Fibroblast of gingiva (primary cell): Measurements from ENCODE around the gene IL10RA.
"Not testable (repeated sequence)": the region's sequence is repeated elsewhere in the genome, so short reads cannot be mapped to it uniquely, and the experiment has no call there.

Experiments
- DNase-seq: peaks from one replicate; pipeline ENCODE4 v3.0.0-alpha.2; 2011; ENCODE audit warnings: low read depth

Gene IL10RA

GRCh38 chr11:117962826-117963225, 23.4 kb upstream of the IL10RA start:
- DNase-seq, result no peak

- no peak for DNase-seq
Observed at GRCh38 chr11:117966908-117967307, 19.3 kb upstream of the IL10RA start.

DNA sequence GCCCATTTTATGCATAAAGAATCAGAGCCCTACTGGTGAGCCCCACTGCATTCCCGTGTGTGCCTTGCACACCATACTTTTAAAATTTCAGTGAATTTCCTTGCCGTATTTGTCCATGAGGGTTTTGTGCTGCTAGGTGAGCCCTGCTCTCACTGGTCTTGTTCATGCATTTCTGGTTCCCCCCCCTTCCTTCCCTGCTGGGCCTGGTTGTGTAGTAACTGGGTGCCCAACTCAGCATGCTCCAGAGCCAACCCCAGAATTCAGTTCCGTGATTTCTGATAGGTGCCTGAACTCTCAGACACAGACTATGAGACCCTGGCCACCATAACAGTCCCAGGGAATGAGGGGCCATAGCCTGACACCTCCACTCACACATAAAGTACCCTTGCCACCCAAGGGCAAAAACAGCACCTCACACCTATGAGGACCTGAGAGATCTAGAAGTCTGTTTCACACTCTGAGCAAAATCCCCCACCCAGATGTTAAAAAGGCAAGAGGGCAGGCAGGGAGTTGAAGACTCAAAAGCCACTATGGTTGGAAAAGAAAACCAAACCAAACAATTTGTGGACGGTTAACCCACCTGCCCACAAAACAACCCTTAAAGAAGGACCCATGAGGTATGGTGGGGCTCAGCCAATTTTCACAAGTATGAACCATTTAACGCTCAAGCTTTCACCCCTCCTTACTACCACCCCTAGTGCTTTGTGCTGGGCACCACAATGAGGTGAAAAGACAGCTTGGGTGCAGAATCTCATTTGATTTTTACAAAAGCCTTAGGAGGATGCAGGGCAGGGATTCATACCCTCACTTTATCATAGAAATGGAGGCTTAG, 16.8 kb upstream of the IL10RA start:
- DNase-seq, result no peak

- DNase-seq, result no peak
Observed at GRCh38 chr11:117970400-117971024, 15.7 kb upstream of the IL10RA start.

GRCh38 chr11:117972044-117972443, 14.2 kb upstream of the IL10RA start:
- DNase-seq, result no peak

DNA sequence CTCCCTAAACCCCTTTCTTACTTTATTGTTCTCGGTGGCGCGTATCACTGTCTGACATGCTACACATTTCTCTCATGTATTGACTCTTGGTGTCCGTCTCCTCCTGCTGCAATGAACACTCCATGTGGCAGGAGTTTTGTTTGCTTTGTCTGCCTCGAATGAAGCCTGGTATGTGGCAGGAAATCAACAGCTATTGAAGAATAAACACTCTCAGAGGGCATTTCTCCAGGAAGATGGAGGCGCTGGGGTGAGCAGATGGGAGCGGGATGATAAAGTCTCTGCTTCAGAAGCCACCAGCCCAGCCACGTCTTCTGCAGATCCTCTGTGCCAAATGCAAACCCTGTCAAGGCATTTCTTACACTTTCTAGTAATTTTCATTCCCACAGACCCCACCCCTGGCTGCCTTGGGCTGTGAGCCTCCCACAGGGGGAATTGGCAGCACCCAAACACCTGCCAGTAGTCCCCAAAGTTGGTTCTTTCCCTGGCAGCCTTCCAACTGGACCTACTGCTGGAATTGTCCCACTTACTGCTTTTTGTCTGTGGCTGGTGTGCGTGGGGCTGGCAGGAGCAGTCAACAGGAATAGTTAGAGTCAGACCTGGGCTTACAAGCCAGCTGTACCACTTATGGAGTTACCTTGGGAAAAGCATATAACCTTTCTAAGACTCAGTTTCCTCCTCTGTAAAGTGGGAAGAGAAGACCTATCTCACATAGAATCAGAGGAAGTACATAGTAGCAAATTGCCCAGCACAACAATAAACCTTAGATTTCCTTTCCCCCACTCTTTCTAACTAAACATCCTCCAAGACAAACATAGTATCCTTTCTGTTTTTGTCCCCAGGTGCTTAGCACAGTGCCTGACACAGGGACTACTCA, 13.3 kb upstream of the IL10RA start:
- no peak for DNase-seq

DNA sequence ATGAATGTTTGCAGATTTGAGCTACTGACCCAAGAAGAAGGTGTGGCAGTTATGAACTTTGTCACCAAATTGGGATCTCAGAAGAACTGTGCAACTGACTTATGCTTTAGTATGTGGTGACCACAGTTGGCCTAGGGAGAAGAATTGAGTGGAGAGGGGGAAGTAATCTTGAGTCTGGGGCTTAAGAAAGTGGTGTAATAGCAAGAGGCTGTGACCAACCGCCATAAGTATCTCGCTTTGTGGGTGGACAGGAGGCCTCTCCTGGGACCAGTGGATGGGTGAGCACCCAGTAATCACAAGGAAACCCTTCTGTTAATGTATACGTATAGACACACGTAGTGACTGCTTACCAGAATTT, 12.7 kb upstream of the IL10RA start:
- DNase-seq, result no peak

DNA sequence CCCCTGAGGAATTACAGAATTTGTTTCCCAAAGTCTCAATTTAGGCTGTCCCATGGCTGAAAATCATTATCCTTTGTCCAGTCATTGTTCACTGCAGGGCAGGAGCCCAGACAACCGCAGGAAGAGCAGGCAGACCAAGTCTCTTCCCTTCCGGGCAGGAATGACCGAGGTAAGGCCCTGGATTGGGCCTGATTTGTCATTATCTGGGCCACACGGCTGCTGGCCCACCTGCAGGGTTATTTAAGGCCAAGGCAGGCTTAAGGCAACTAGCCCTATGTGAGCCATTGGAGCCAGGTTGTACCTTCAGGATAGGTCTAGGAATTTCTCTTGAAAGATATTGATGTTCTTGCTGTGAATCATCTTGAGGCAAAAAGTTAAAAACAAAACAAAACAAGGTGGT, 9.7 kb upstream of the IL10RA start:
- no peak for DNase-seq

DNA sequence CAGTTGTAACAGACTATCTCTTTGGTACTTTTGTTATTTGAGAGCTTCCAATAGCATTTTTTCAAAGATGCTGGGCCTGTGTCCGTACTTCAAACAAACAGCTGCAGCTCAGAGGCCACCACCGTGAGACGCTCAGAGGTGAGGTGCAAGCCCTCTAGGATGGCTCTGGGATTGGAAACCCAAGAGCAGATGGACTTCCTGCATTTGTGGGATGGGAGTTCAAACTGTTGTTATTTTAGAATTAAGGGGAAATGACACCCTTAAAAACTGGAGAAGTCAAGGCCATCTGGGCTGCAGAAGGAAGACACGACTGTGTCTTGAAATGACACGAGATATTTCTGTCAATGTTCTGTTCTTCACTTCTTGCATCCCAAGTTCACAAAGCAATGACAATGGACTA, 9.2 kb upstream of the IL10RA start:
- DNase-seq, result no peak

GRCh38 chr11:117977612-117978264, 8.5 kb upstream of the IL10RA start:
- DNase-seq, result not testable (repeated sequence)

GRCh38 chr11:117978291-117978910, 7.8 kb upstream of the IL10RA start:
- not testable (repeated sequence) for DNase-seq

GRCh38 chr11:117978991-117979390, 7.2 kb upstream of the IL10RA start:
- DNase-seq, result no peak

DNA sequence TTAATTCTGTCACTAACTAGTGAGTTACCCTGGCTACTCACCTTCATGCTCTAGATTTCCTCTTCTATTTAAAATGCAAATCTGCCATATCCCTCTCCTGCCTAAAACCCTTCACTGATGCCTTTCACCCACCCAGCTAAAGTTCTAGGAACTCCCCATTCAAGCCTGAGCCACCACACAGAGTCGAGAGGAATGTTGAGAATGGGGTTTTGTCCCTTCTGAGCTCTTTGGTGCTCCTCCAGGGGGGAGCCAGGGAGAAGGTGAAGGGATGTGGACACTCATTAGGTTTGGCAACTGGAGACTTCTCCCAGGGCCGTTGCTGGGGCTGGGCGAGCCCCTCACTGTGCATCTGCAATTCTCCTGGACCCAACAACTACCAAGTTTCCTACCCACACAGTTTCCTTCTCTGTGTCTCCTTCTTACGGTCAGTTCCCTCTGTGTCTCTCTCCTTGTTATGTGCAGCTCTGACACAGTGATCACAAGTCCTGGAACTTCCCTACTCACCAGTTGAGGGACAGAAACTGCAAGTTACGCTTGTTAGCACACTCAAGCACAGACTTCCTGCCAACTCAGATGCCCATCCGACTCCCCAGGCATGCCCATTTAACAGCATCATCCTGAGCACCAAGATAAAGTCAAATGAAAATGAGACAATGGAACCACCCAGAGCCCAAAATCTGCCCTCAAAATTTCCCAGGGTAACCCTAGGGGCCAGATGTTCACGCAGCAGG, 6.5 kb upstream of the IL10RA start:
- no peak for DNase-seq

GRCh38 chr11:117980280-117980679, 5.9 kb upstream of the IL10RA start:
- DNase-seq, result no peak

DNA sequence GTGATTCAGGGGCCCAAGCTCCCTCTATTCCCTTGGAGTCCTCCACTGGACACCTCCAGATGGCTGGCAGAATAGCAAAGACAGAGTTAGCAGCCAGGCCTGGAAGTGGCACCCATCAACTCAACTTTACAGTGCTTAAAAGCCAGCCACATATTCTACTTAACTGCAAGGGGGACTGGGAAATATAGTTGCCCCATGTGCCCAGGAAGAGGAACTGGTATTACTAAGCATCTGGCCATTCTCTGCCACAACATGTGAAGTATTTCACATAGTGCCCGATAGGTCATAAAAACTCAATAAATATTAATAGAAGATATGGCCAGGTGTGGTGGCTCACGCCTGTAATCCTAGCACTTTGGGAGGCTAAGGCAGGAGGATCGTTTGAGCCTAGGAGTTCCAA, 5.5 kb upstream of the IL10RA start:
- DNase-seq, result no peak

GRCh38 chr11:117983163-117983475, 3.1 kb upstream of the IL10RA start:
- no peak for DNase-seq

DNA sequence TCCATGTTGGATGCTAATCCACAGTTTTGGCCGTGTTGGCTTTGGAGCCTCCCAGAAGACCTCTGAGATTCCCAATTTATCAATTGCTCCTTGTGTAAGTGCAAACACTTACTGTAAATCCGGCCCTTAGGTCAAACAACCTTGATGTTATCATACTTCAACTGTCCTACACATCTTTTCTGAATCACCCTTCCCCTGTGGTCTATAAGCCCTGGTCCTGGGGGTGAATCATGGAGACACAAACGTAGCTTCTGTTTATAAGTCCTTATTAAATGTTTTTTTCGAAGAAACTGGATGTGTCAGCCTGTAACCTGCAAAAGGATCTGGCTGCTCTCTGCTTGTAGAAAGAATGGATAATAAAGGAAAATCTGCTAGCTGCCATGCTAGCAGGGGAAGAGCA, 1.7 kb upstream of the IL10RA start:
- DNase-seq, result no peak

- DNase-seq, result no peak
Observed at GRCh38 chr11:117986981-117987574, 884 bp downstream of the IL10RA start.

DNA sequence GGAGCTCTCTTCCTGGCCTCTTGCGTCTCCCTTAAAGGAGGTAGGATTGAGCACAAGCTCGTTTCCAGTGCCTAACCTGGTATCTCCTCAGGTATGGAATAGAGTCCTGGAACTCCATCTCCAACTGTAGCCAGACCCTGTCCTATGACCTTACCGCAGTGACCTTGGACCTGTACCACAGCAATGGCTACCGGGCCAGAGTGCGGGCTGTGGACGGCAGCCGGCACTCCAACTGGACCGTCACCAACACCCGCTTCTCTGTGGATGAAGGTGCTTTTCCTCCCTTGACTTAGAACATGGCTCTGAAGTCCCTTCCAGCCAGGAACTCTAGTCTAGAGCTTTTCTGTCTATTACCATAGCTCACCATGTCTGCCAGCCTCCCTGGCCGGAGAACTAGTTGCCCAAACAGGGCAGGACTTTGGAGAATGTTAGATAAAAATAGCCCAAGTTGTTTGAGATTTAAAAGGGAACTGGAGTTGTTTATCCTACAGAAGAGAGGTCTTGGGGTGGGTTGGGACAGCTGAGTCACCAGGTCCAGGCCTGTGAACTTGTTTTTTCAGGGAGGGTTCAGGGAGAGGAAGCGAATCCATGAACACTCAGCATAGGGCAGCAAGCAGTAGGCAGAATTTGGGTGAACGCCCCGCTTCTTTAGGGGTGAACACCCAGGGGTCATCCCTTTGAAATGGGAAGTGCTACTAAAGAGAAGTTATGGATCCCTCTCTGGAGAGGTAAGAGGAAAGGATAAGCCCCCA, 3.3 kb downstream of the IL10RA start:
- no peak for DNase-seq

GRCh38 chr11:117992136-117992535, 5.9 kb downstream of the IL10RA start:
- no peak for DNase-seq
